GM18951 (cell line): ENCODE results near the gene CLOCK.
"Not testable (repeated sequence)": the region's sequence is repeated elsewhere in the genome, so short reads cannot be mapped to it uniquely, and the experiment has no call there.

Source experiments
- POLR2A ChIP-seq: IDR thresholded peaks from 4 replicates; pipeline ENCODE4 v1.6.1; 2011; ENCODE audit warnings: mild to moderate bottlenecking; ENCODE audit not compliant: insufficient read length, insufficient read depth; ENCODE audit errors: extremely low read depth
- in situ Hi-C: fragments of 300-500 bp; cut with MboI; formaldehyde crosslinking; loops from one replicate; pipeline ENCODE4 v1.12.0; 2022; ENCODE audit warnings: low sequenced_read_pairs, mixed read lengths, inconsistent platforms; ENCODE audit not compliant: unreplicated experiment

CLOCK gene

GRCh38 chr4:55546756-55547465, at the start of gene CLOCK:
Gene CLOCK (minus strand): TSS chr4:55546909. CDS start chr4:55482785, 64,124 bp downstream.
- TF ChIP-seq POLR2A, result peak; percentile 81
- in situ Hi-C loops, result no loop called here

- no peak for TF ChIP-seq POLR2A
- in situ Hi-C loops, result no loop called here
These were observed 45.3 kb upstream of the CLOCK start, which contains the start of gene PDCL2 for GRCh38 chr4:55592014-55592413. Gene PDCL2 (minus strand): TSS chr4:55592245. CDS start chr4:55592109, 136 bp downstream.

- no peak for TF ChIP-seq POLR2A
- in situ Hi-C loops, result no loop called here
These were observed 41.5 kb upstream of the CLOCK start for GRCh38 chr4:55588160-55588559.

- in situ Hi-C loops, result not testable (repeated sequence)
These were observed 36.1 kb upstream of the CLOCK start for GRCh38 chr4:55582773-55583172.

GRCh38 chr4:55578341-55579010, 31.8 kb upstream of the CLOCK start:
- in situ Hi-C loops, result no loop called here
- no peak for TF ChIP-seq POLR2A

DNA sequence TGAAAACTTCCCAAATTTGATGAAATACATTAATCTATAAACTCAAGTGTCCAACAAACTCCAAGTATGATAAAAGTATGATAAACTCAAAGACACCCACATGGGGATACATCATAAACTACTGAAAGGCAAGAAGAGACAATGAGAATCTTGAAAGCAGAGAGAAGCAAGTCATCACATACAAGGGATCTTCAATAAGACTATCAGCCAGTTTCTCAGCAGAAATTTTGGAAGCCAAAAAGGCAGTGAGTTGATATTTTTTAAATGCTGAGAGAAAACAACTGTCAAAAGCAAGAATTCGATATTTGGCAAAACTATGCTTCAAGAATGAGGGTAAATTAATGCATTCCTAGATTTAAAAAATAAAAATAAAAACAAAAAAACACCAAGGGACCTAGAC, 28.8 kb upstream of the CLOCK start:
- TF ChIP-seq POLR2A, result no peak
- in situ Hi-C loops, result no loop called here

DNA sequence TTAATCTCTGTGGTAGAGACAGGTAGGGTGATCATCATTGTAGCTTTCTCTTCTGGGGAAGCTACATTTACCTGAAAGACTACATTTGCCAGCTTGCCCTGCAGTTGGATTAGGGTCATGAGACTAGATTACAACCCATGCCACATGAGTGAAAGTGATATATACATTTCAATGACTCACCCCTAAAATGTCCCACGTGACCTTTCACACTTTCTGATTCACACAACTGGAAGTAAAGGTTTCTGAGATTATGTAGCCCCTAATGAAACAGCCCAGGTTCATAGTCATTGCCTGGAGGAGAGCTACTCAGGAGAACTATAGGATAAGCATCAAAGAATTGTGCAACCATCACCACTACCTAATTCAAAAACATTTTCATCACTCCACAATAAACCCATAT, 27.5 kb upstream of the CLOCK start:
- in situ Hi-C loops, result no loop called here

DNA sequence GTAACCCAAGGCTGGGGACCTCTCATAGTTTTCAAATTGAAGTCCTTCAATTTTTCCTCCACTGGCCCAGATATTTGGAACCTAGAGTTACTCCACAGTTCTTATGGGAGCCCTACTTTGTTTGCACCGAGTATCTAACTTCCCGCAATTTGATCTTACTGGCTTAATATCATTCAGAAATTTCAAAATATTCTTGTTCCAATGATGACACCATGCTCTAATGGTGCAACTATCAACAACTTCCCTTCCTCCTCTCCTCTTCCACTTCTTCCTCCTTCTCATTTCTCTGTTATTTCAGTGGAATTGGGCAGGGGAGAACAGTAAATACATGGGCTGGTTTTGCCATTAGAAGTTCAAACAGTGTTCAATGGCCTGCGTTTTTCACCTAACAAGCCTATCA, 25.1 kb upstream of the CLOCK start:
- no peak for TF ChIP-seq POLR2A
- in situ Hi-C loops, result no loop called here

More for the DNA sequence above, 27.5 kb upstream of the CLOCK start:
- TF ChIP-seq POLR2A, result no peak

GRCh38 chr4:55568905-55569504, 22.3 kb upstream of the CLOCK start:
- no peak for TF ChIP-seq POLR2A
- in situ Hi-C loops, result no loop called here

DNA sequence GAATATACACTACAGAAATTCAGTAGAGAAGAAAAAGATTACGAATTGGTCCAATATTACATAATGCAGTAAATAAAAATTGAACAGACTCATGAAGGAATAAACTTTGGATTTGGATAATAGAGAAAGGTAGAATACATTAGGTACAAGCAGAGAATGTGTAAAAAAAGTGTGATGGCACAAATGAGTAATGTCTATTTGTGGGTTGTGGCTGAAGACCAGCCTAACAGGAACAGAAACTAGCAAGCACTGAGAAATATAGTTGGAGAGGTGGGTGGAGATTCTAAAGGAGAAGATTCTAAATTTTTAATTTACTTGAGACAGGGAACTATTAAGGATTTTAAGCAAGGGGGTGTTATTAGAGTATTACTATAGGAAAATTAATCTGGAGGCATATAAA, 15.2 kb upstream of the CLOCK start:
- no peak for TF ChIP-seq POLR2A
- in situ Hi-C loops, result no loop called here

GRCh38 chr4:55560096-55560495, 13.4 kb upstream of the CLOCK start:
- no peak for TF ChIP-seq POLR2A
- in situ Hi-C loops, result no loop called here

DNA sequence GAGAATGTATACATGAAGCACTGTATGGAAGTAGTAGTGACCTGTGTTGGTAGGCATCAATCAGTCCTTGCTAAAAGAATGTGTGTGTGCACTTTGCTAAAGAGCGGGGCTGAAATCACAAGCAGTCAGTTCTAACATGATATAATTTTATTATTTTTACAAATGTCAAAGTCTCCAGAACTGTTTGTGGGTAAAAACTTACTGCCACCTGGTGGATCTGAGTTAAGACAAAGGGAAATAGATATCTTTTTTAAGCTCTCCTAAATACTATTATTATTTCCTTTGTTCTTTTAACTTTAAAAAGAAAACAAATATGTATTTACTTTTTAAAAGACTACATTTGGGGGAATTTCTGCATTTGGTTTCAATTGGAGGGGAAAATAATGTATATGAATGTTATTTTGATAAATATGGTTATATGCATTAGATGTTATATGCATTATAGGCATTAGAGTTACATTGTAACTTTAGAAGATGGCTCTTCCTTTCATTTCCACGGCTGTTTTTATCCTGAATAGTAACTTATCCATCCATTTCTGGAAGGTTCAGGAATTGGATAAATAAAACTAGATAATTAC, 7.8 kb upstream of the CLOCK start:
- no peak for TF ChIP-seq POLR2A
- in situ Hi-C loops, result no loop called here

- in situ Hi-C loops, result no loop called here
- no peak for TF ChIP-seq POLR2A
These were observed 6.9 kb upstream of the CLOCK start for GRCh38 chr4:55553441-55554201.

GRCh38 chr4:55551964-55552363, 5.3 kb upstream of the CLOCK start:
- in situ Hi-C loops, result not testable (repeated sequence)
